IMR-90 (cell line): ENCODE measurements around the gene CHST8. TPM values are rescaled to one million over a fixed set of nuclear protein-coding genes. Genes with fewer than 3 reads are reported as not detected.

Experiments used
- ATAC-seq: fragments of 200-7000 bp; cut with Tn5 transposase; 2 replicates; pipeline ENCODE4 v1.9.1; 2020; ENCODE audit warnings: low read depth, mild to moderate bottlenecking, moderate library complexity
- BruUV-seq: library from RNA; stranded (reverse); fragments of 400-500 nt; replicated peaks from 2 replicates; lab custom pipeline; 2021; lab: Mats Ljungman, UMichigan
- CTCF ChIA-PET: fragments of 300-600 bp; formaldehyde crosslinking; extraction: SDS; loops from one replicate; lab custom pipeline; 2021; ENCODE audit warnings: antibody characterized with exemption; lab: Yijun Ruan, JAX
- POLR2A ChIA-PET: fragments of 300-600 bp; sonication (Branson Sonifier 250); formaldehyde crosslinking; loops from one replicate; lab custom pipeline; 2022; ENCODE audit warnings: antibody characterized with exemption; ENCODE audit not compliant: unreplicated experiment; lab: Charles Lee
- DNase-seq: peaks from one replicate; pipeline ENCODE4 v3.0.0; 2013
- H2AFZ ChIP-seq: replicated peaks from 2 replicates; pipeline ENCODE3; 2013; ENCODE audit warnings: low read length, mild to moderate bottlenecking; ENCODE audit not compliant: poor library complexity
- H2AK5ac ChIP-seq: 2 replicates; pipeline ENCODE4 v1.6.1; 2013; ENCODE audit warnings: low read depth, low read length, inconsistent platforms
- H2AK9ac ChIP-seq: replicated peaks from 2 replicates; pipeline ENCODE3; 2013; ENCODE audit warnings: mild to moderate bottlenecking, low read depth, low read length, moderate library complexity; ENCODE audit not compliant: poor library complexity
- H2BK120ac ChIP-seq: 2 replicates; pipeline ENCODE4 v1.6.1; 2013; ENCODE audit warnings: low read depth, low read length, inconsistent platforms
- H2BK15ac ChIP-seq: 3 replicates; pipeline ENCODE4 v1.6.1; 2013; ENCODE audit warnings: low read depth, low read length, inconsistent platforms
- H2BK20ac ChIP-seq: 2 replicates; pipeline ENCODE4 v1.6.1; 2013; ENCODE audit warnings: low read depth, mild to moderate bottlenecking, inconsistent platforms, low read length, moderate library complexity
- H2BK5ac ChIP-seq: 2 replicates; pipeline ENCODE4 v1.6.1; 2013; ENCODE audit warnings: mild to moderate bottlenecking, low read depth, low read length, inconsistent platforms; ENCODE audit not compliant: poor library complexity, severe bottlenecking
- H3K14ac ChIP-seq: replicated peaks from 2 replicates; pipeline ENCODE4 v1.6.1; 2013; ENCODE audit warnings: low read depth, low read length, inconsistent platforms
- H3K18ac ChIP-seq: 2 replicates; pipeline ENCODE4 v1.6.1; 2013; ENCODE audit warnings: low read depth, low read length, control low read depth
- H3K23ac ChIP-seq: 2 replicates; pipeline ENCODE4 v1.6.1; 2013; ENCODE audit warnings: low read depth, low read length, inconsistent platforms
- H3K27ac ChIP-seq: 2 replicates; pipeline ENCODE4 v1.5.1; 2013; ENCODE audit warnings: mild to moderate bottlenecking, control low read depth, low read length; ENCODE audit not compliant: insufficient read depth
- H3K27me3 ChIP-seq: 2 replicates; pipeline ENCODE4 v1.6.1; 2013; ENCODE audit warnings: low read length; ENCODE audit not compliant: control insufficient read depth, insufficient read depth
- H3K36me3 ChIP-seq: 2 replicates; pipeline ENCODE4 v1.6.1; 2013; ENCODE audit warnings: low read length, mixed read lengths; ENCODE audit not compliant: control insufficient read depth, insufficient read depth
- H3K4ac ChIP-seq: 2 replicates; pipeline ENCODE4 v1.6.1; 2013; ENCODE audit warnings: low read depth, low read length, inconsistent platforms
- H3K4me1 ChIP-seq: 2 replicates; pipeline ENCODE4 v1.6.1; 2013; ENCODE audit warnings: low read length, mixed read lengths; ENCODE audit not compliant: control insufficient read depth, insufficient read depth
- H3K4me2 ChIP-seq: 2 replicates; pipeline ENCODE4 v1.6.1; 2013; ENCODE audit warnings: low read depth, mild to moderate bottlenecking, control low read depth, low read length, moderate library complexity
- H3K4me3 ChIP-seq: 2 replicates; pipeline ENCODE4 v1.5.1; 2013; ENCODE audit warnings: low read depth, mild to moderate bottlenecking, control low read depth, low read length, moderate library complexity; ENCODE audit not compliant: insufficient read depth
- H3K56ac ChIP-seq: 2 replicates; pipeline ENCODE4 v1.6.1; 2013; ENCODE audit warnings: low read length, inconsistent platforms; ENCODE audit not compliant: insufficient read depth; ENCODE audit errors: extremely low read depth
- H3K79me1 ChIP-seq, 2 experiments: 2 replicates each; pipeline ENCODE4 v1.6.1; 2013; ENCODE audit warnings: low read length in 2 of 2, inconsistent platforms in 1 of 2, low read depth in 1 of 2
- H3K9ac ChIP-seq: 2 replicates; pipeline ENCODE4 v1.6.1; 2013; ENCODE audit warnings: low read depth, low read length, control low read depth
- H3K9me1 ChIP-seq: 2 replicates; pipeline ENCODE4 v1.6.1; 2013; ENCODE audit warnings: low read length, inconsistent platforms; ENCODE audit not compliant: insufficient read depth
- H3K9me3 ChIP-seq: 2 replicates; pipeline ENCODE4 v1.6.1; 2013; ENCODE audit warnings: low read length; ENCODE audit not compliant: control insufficient read depth, insufficient read depth
- H4K20me1 ChIP-seq: 2 replicates; pipeline ENCODE4 v1.6.1; 2013; ENCODE audit warnings: low read length, inconsistent platforms; ENCODE audit not compliant: insufficient read depth
- H4K5ac ChIP-seq: 2 replicates; pipeline ENCODE4 v1.6.1; 2013; ENCODE audit warnings: mild to moderate bottlenecking, low read depth, low read length, control low read depth
- H4K8ac ChIP-seq, 2 experiments: 2 replicates each; pipeline ENCODE4 v1.6.1; 2013; ENCODE audit warnings: low read depth in 2 of 2, low read length in 2 of 2, control low read depth in 1 of 2, inconsistent platforms in 1 of 2
- H4K91ac ChIP-seq: 2 replicates; pipeline ENCODE4 v1.6.1; 2013; ENCODE audit warnings: low read depth, low read length, inconsistent platforms; ENCODE audit not compliant: insufficient read depth
- BHLHE40 ChIP-seq: fragments of 150-350 bp; IDR thresholded peaks from 2 replicates; pipeline ENCODE4 v1.6.1; 2016; ENCODE audit warnings: mild to moderate bottlenecking, low read depth, low read length
- CEBPB ChIP-seq: IDR thresholded peaks from 2 replicates; pipeline ENCODE4 v1.6.1; 2012; ENCODE audit warnings: low read depth, low read length, improper control_type of control experiment
- CHD1 ChIP-seq: IDR thresholded peaks from 2 replicates; pipeline ENCODE4 v1.6.1; 2012; ENCODE audit warnings: low read depth, low read length, improper control_type of control experiment
- CTCF ChIP-seq: conservative IDR thresholded peaks from 2 replicates; pipeline ENCODE4 v1.5.1; 2012; ENCODE audit warnings: mild to moderate bottlenecking, low read depth, low read length, improper control_type of control experiment
- ELK1 ChIP-seq: fragments of 150-350 bp; IDR thresholded peaks from 2 replicates; pipeline ENCODE4 v1.6.1; 2016; ENCODE audit warnings: low read depth, mild to moderate bottlenecking, low read length, moderate library complexity, borderline replicate concordance
- FOS ChIP-seq: fragments of 150-350 bp; IDR thresholded peaks from 2 replicates; pipeline ENCODE4 v1.6.1; 2016; ENCODE audit warnings: low read depth, low read length
- MAFK ChIP-seq: IDR thresholded peaks from 2 replicates; pipeline ENCODE4 v1.6.1; 2012; ENCODE audit warnings: low read depth, low read length, improper control_type of control experiment
- MAZ ChIP-seq: IDR thresholded peaks from 2 replicates; pipeline ENCODE4 v1.6.1; 2012; ENCODE audit warnings: low read depth, mild to moderate bottlenecking, low read length, improper control_type of control experiment, moderate library complexity, borderline replicate concordance
- MXI1 ChIP-seq: IDR thresholded peaks from 2 replicates; pipeline ENCODE4 v1.6.1; 2012; ENCODE audit warnings: low read depth, mild to moderate bottlenecking, low read length, moderate library complexity, borderline replicate concordance
- NFE2L2 ChIP-seq: fragments of 150-350 bp; IDR thresholded peaks from 2 replicates; pipeline ENCODE4 v1.6.1; 2016; ENCODE audit warnings: low read depth, mild to moderate bottlenecking, low read length
- POLR2A ChIP-seq: IDR thresholded peaks from 2 replicates; pipeline ENCODE4 v1.6.1; 2012; ENCODE audit warnings: mild to moderate bottlenecking, low read depth, low read length
- RAD21 ChIP-seq: IDR thresholded peaks from 2 replicates; pipeline ENCODE4 v1.6.1; 2012; ENCODE audit warnings: low read length, improper control_type of control experiment
- RCOR1 ChIP-seq: IDR thresholded peaks from 2 replicates; pipeline ENCODE4 v1.6.1; 2012; ENCODE audit warnings: mild to moderate bottlenecking, low read length, improper control_type of control experiment; ENCODE audit not compliant: insufficient replicate concordance
- RFX5 ChIP-seq: IDR thresholded peaks from 2 replicates; pipeline ENCODE4 v1.8.0; 2012; ENCODE audit warnings: low read depth, mild to moderate bottlenecking, low read length, moderate library complexity
- SMC3 ChIP-seq: fragments of 150-350 bp; IDR thresholded peaks from 2 replicates; pipeline ENCODE4 v1.6.1; 2016; ENCODE audit warnings: low read depth, mild to moderate bottlenecking, antibody characterized with exemption, low read length, moderate library complexity
- WGBS, 2 experiments: methylation state at CpG; one replicate each; pipeline versions ENCODE4 v1.1.5 to v1.1.7; 2013; ENCODE audit warnings: missing lambda C conversion rate in 2 of 2; ENCODE audit not compliant: insufficient read length in 1 of 2; ENCODE audit errors: extremely low coverage in 2 of 2; 5-methylcytosine and 5-hydroxymethylcytosine counted together
- dilution Hi-C: fragments of 300-500 bp; cut with HindIII; formaldehyde crosslinking; loops from one replicate; pipeline ENCODE4 v1.14.3; 2018; ENCODE audit warnings: low sequenced_read_pairs; ENCODE audit not compliant: unreplicated experiment
- in situ Hi-C: fragments of 300-500 bp; cut with MboI; formaldehyde crosslinking; loops from 3 replicates; pipeline ENCODE4 v1.14.3; 2019; ENCODE audit warnings: low sequenced_read_pairs, inconsistent platforms, mixed read lengths
- intact Hi-C: fragments of 100-400 bp; cut with micrococcal nuclease; formaldehyde crosslinking; loops from 2 replicates; pipeline ENCODE4 v1.10.0; 2022
- polyA plus RNA-seq, 3 experiments: library from polyadenylated mRNA; depleted of rRNA; stranded (reverse); fragments of >200 nt; gene quantifications; 2 replicates each; pipeline ENCODE4 v1.2.3, GENCODE V29; 2012; ENCODE audit warnings: low replicate concordance in 1 of 3
- total RNA-seq: library from RNA; depleted of rRNA; stranded (reverse); fragments of >200 nt; gene quantifications from 2 replicates; pipeline ENCODE4 v1.2.3, GENCODE V29; 2012
- TF ChIP-seq, protein P1 (sequence below): fragments of 150-350 bp; IDR thresholded peaks from 2 replicates; pipeline ENCODE4 v1.6.1; 2017; ENCODE audit warnings: mild to moderate bottlenecking, antibody characterized with exemption, low read length, low read depth

CHST8 gene
- total and polyA plus RNA-seq, 2 of the 4 experiments (the other 2 are of a cell fraction): not detected

DNA sequence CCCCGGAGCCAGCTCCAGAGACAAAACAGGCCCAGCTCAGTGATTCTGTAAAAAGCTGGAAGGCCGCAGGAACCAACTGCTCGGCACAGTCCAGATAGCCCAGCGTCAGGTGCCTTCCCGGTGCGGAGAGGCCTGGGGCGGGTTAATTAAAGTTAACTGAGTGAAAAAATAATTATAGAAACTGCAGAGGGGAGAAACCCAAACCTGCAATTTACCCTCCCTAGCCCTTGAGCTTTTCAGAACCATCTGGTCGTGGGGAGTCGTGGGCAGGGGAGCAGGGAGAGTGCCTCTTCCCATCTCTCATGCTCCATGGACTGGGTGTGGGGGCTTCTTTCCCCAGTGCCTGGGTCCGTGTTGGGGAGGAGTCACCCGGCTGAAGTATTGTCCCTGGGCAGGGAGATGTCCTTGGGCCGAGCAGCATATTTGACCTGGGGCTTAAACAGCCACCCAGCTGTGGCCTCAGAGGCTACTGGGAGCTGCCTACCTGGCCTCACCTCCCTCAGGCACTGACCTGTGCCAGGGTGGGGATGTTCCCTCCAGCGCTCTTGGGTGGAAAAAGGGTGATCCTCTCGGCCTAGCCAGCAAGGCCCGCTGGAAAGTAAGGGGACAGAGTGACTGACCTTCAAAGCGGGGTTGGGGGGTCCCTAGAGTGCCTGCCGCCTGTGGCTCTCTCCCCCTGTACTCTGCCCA lies 65.9 kb downstream of the CHST8 start:
- H3K27ac ChIP-seq: no peak overlapping the region
- CTCF ChIA-PET: no interaction called here
- POLR2A ChIA-PET: no interaction called here
- no peak overlapping the region for H3K56ac ChIP-seq
- H3K4me2 ChIP-seq: no peak overlapping the region
- H4K20me1 ChIP-seq: no peaks in the 10 kb centered on the region
- H2BK20ac ChIP-seq: no peak overlapping the region
- no peaks in the 10 kb centered on the region for H3K9me3 ChIP-seq
- no peak overlapping the region for H2BK5ac ChIP-seq
- in situ Hi-C loops: no loop called here
- BruUV-seq: no TSS peak
- no peak overlapping the region for H4K91ac ChIP-seq
- ATAC-seq (no peak), DNase-seq (no peak)
- WGBS, 2 experiments: 83% methylated on average over 1 of the region's 17 CpGs; no CpG with 5 or more reads in 1 of the 2 experiments
- H2BK15ac ChIP-seq: no peak overlapping the region
- no peaks in the 10 kb centered on the region for H3K9me1 ChIP-seq
- H2AK5ac ChIP-seq: no peak overlapping the region
- no peak overlapping the region for H3K4ac ChIP-seq
- H3K9ac ChIP-seq: no peak overlapping the region
- H3K79me1 ChIP-seq: no peaks in the 10 kb centered on the region
- no peak overlapping the region for H3K18ac ChIP-seq
- H3K4me1 ChIP-seq: no peaks in the 10 kb centered on the region
- no peak overlapping the region for H4K8ac ChIP-seq
- no peaks in the 10 kb centered on the region for H3K36me3 ChIP-seq
- H4K5ac ChIP-seq: no peak overlapping the region
- H3K4me3 ChIP-seq: no peak overlapping the region
- TF ChIP-seq MAZ: no peak
- no peak for TF ChIP-seq FOS
- no peak for TF ChIP-seq CTCF
- no peak for TF ChIP-seq RFX5
- TF ChIP-seq MXI1: no peak
- TF ChIP-seq CHD1: no peak
- TF ChIP-seq, protein P1, sequence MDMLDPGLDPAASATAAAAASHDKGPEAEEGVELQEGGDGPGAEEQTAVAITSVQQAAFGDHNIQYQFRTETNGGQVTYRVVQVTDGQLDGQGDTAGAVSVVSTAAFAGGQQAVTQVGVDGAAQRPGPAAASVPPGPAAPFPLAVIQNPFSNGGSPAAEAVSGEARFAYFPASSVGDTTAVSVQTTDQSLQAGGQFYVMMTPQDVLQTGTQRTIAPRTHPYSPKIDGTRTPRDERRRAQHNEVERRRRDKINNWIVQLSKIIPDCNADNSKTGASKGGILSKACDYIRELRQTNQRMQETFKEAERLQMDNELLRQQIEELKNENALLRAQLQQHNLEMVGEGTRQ: no peak
- TF ChIP-seq ELK1: no peak
- no peak for TF ChIP-seq CEBPB
- TF ChIP-seq NFE2L2: no peak
- no peak for TF ChIP-seq POLR2A
- no peak for TF ChIP-seq SMC3
- TF ChIP-seq MAFK: no peak
- no peak for TF ChIP-seq BHLHE40
- no peak for TF ChIP-seq RCOR1
- TF ChIP-seq RAD21: no peak
- H2AFZ ChIP-seq: no peak overlapping the region
- H2AK9ac ChIP-seq: no peak overlapping the region
- intact Hi-C loops: no loop called here
- H3K14ac ChIP-seq: no peak overlapping the region
- no peak overlapping the region for H3K23ac ChIP-seq
- dilution Hi-C loops: no loop called here
- H3K27me3 ChIP-seq: no peaks in the 10 kb centered on the region; the same call in 1 of the 2 replicates
- H2BK120ac ChIP-seq: no peak overlapping the region
